ENCODE measurements around the gene PREPL.
"Not testable (repeated sequence)": the region's sequence is repeated elsewhere in the genome, so short reads cannot be mapped to it uniquely, and the experiment has no call there.

PREPL gene

GRCh38 chr2:44361330-44362206, at the start of gene PREPL, which contains the start of gene CAMKMT:
Gene PREPL, minus strand, starts transcription at chr2:44361494. Its CDS starts 15,152 bp downstream, at chr2:44346342.
Gene CAMKMT, plus strand, starts transcription at chr2:44361947.
- DNase-seq (ENCODE audit: low read depth) = peak; percentile 99
- peak within 1 kb of the TSS; percentile 85 for H3K4me3 ChIP-seq (ENCODE audit: low read depth, low read length)
- TF ChIP-seq CTCF (IDR thresholded peaks at IDR 0.05; ENCODE audit: insufficient read depth, low read depth, low read length, missing control alignments) = no peak

- H3K4me3 ChIP-seq (ENCODE audit: low read depth, low read length) = no peak overlapping the region
- TF ChIP-seq CTCF (IDR thresholded peaks at IDR 0.05; ENCODE audit: insufficient read depth, low read depth, low read length, missing control alignments) = no peak
- DNase-seq (ENCODE audit: low read depth) = no peak
Measured at GRCh38 chr2:44398243-44398897, 37.1 kb upstream of the PREPL start.

- no peak for DNase-seq (ENCODE audit: low read depth)
- H3K4me3 ChIP-seq (ENCODE audit: low read depth, low read length) = no peak overlapping the region
Measured at GRCh38 chr2:44397447-44398175, 36.3 kb upstream of the PREPL start.

GRCh38 chr2:44392338-44392943, 31.1 kb upstream of the PREPL start:
- TF ChIP-seq CTCF (IDR thresholded peaks at IDR 0.05; ENCODE audit: insufficient read depth, low read depth, low read length, missing control alignments) = peak; percentile 46
- peak; percentile 45 for DNase-seq (ENCODE audit: low read depth)
- H3K4me3 ChIP-seq (ENCODE audit: low read depth, low read length) = no peak overlapping the region

More at GRCh38 chr2:44397447-44398175, 36.3 kb upstream of the PREPL start:
- TF ChIP-seq CTCF (IDR thresholded peaks at IDR 0.05; ENCODE audit: insufficient read depth, low read depth, low read length, missing control alignments) = no peak

GRCh38 chr2:44389895-44390294, 28.6 kb upstream of the PREPL start:
- no peak for DNase-seq (ENCODE audit: low read depth)
- H3K4me3 ChIP-seq (ENCODE audit: low read depth, low read length) = no peak overlapping the region
- no peak for TF ChIP-seq CTCF (IDR thresholded peaks at IDR 0.05; ENCODE audit: insufficient read depth, low read depth, low read length, missing control alignments)

GRCh38 chr2:44388877-44389276, 27.6 kb upstream of the PREPL start:
- H3K4me3 ChIP-seq (ENCODE audit: low read depth, low read length) = no peak overlapping the region
- peak; percentile 9 for DNase-seq (ENCODE audit: low read depth)
- no peak for TF ChIP-seq CTCF (IDR thresholded peaks at IDR 0.05; ENCODE audit: insufficient read depth, low read depth, low read length, missing control alignments)

GRCh38 chr2:44385226-44385625, 23.9 kb upstream of the PREPL start:
- not testable (repeated sequence) for DNase-seq (ENCODE audit: low read depth)

More at GRCh38 chr2:44385226-44385625, 23.9 kb upstream of the PREPL start:
- not testable (repeated sequence) for H3K4me3 ChIP-seq (ENCODE audit: low read depth, low read length)

Data from GM12865 (cell line).